K562 treated with DMSO at 1 percent for 4 hours (cell line): ENCODE measurements around the gene SGPP2. TPM values are rescaled to one million over a fixed set of nuclear protein-coding genes. Genes with fewer than 3 reads are reported as not detected.

Source experiments
- total RNA-seq: library from RNA; unstranded; fragments of 300-600 nt; gene quantifications from 2 replicates; pipeline ENCODE4 v1.2.3, GENCODE V29; 2022; ENCODE audit not compliant: insufficient read depth

SGPP2 gene
- 0.28 and 0.48 TPM in 2 replicates for total RNA-seq

DNA sequence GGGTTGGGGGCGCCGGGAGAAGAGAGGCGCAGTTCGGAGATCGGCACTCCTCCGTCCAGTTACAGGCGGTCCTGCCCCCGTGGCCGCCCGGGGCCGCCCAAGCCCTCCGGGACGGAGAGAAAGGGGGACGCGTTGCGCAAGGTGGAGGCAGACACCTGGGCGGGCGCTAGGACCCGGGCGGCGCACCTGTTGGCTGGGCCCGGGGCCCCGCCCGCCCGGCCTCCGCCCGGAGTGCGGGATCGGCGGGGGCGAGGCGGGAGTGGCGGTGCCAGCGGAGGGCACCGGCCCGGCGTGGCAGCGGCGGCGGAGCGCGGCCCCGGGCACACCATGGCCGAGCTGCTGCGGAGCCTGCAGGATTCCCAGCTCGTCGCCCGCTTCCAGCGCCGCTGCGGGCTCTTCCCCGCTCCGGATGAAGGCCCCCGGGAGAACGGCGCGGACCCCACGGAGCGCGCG, at the start of gene SGPP2:
Gene SGPP2 (plus strand): TSS at position 268 of the 453 bp plus-strand sequence. CDS start 60 bp downstream, at position 328.

Other genes with a start within 250 kb of the SGPP2 start
- not detected in 2 replicates for gene PAX3, start 125.5 kb upstream of the SGPP2 start, total RNA-seq
- 13.0 and 16.6 TPM in 2 replicates for gene FARSB, start 231.5 kb downstream of the SGPP2 start, total RNA-seq
- gene MOGAT1, start 247.1 kb downstream of the SGPP2 start, total RNA-seq, result not detected in 2 replicates